T-helper 1 cell treated with Interleukin-12 subunit alpha and Interleukin-12 subunit beta and Interleukin-4 antibody, amounts not matched to agents 30 μg/mL and 1 μg/mL, for 36 hours (primary cell): ENCODE measurements around the gene SAC3D1.
"Not testable (repeated sequence)": the region's sequence is repeated elsewhere in the genome, so short reads cannot be mapped to it uniquely, and the experiment has no call there.

Experiments used
- H3K27ac Mint-ChIP-seq: one replicate; pipeline ENCODE4 v1.8.0; 2021; ENCODE audit warnings: mild to moderate bottlenecking, mixed read lengths
- H3K27me3 Mint-ChIP-seq: one replicate; pipeline ENCODE4 v1.8.0; 2021; ENCODE audit warnings: low read depth, mixed read lengths
- H3K36me3 Mint-ChIP-seq: one replicate; pipeline ENCODE4 v1.8.0; 2021; ENCODE audit warnings: low read depth, mixed read lengths
- H3K4me1 Mint-ChIP-seq: one replicate; pipeline ENCODE4 v1.8.0; 2021; ENCODE audit warnings: low read depth, mixed read lengths
- H3K4me3 Mint-ChIP-seq: one replicate; pipeline ENCODE4 v1.8.0; 2021; ENCODE audit warnings: mild to moderate bottlenecking, moderate library complexity, mixed read lengths
- H3K9me3 Mint-ChIP-seq: one replicate; pipeline ENCODE4 v1.8.0; 2021; ENCODE audit warnings: mixed read lengths

The SAC3D1 gene

DNA sequence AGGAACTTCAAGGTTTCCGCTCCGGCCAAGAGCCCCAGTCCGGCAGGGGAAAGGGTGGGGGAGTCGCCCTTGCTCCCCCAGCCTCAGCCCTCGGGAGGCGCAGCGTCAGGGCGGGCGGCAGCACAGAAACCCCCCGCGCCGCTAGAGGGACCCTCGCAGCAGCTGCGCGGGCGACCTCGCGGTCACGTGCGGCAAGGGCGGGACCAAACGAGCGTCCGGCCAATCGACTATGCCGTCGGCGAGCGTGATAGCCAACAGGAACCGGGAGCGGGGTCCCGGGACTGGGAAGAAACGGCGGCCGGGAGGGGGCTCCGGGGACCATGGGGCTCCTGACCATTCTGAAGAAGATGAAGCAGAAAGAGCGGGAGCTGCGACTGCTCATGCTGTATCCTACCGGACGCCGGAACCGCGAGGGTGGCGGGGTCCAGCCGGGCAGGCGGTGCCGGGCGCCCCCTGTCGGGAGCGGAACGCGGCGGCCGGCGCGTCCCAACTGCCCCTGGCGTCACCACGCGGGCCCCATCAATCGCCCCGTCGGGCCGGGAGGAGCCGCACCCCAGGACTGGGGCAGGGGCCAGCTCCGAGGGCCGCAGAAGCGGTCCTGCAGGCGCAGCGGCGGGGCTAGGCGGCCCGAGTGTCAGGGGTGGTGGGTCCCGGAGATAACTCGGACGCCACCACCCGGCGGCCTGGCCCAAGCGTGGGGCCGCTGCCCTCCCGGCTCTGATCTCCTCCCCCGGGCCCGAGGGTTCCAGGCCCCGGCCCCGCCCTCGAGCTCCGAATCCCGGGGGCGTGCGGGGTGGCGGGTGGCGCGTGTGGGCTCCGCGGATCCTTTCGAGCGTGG, 26.9 kb upstream of the SAC3D1 start, which contains the start of gene ARL2:
Gene ARL2 (plus strand): TSS at position 273 of the 838 bp plus-strand sequence. CDS start 48 bp downstream, at position 321.
- Mint-ChIP-seq H3K27ac (peak within 1 kb of the TSS; percentile 96), H3K36me3 (peaks cover 11% of the 10 kb centered on the region), H3K9me3 (no peaks in the 10 kb centered on the region), H3K27me3 (no peaks in the 10 kb centered on the region), H3K4me3 (peak within 1 kb of the TSS; percentile 89), H3K4me1 (peaks cover 22% of the 10 kb centered on the region)

DNA sequence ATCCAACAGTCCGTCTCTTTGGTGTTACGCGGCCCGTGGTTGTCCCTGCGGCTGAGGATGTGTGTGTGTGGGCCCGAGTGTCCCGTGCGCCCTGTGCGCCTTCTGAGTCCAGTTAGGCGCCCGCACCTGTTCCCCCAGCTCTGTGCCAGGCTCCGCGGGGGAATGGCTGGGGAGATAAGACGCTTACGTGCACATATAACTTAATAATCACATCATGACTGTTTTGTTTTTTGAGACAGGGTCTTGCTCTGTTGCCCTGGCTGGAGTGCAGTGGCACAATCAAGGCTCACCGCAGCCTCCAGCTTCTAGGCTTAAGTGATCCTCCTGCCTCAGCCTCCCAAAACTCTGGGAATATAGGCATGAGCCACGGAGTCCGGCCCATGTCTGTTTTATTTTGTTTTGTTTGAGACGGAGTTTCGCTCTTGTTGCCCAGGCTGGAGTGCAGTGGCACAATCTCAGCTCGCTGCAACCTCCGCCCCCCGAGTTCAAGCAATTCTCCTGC, 26.2 kb upstream of the SAC3D1 start:
- peaks cover 22% of the 10 kb centered on the region for H3K4me1 Mint-ChIP-seq
- peaks cover 12% of the 10 kb centered on the region for H3K36me3 Mint-ChIP-seq
- H3K9me3 Mint-ChIP-seq = no peaks in the 10 kb centered on the region
- H3K4me3 Mint-ChIP-seq = peak overlapping the region; percentile 89
- H3K27ac Mint-ChIP-seq = peak overlapping the region; percentile 90
- no peaks in the 10 kb centered on the region for H3K27me3 Mint-ChIP-seq

DNA sequence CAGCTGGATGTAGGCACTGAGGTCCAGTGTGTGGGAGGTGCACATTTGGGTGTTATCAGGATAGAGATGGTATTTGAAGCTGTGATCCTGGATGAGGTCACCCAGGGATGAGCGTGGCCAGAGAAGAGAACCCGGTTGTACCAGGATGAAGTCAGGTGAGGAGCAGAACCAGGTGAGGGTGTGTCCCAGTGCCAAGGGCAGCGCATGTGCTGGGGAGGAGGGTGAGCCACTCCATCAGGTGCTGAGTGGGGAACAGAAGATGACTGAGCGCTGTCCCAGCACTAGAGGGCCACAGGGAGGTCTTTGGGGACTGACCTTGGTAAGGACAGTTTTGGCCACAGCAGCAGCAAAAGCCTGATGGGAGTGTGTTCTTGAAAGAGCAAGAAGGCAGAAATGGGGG, 24.3 kb upstream of the SAC3D1 start:
- Mint-ChIP-seq H3K27me3 (no peaks in the 10 kb centered on the region), H3K36me3 (peaks cover 16% of the 10 kb centered on the region), H3K4me1 (peaks cover 22% of the 10 kb centered on the region), H3K27ac (no peak overlapping the region), H3K9me3 (no peaks in the 10 kb centered on the region), H3K4me3 (no peak overlapping the region)

DNA sequence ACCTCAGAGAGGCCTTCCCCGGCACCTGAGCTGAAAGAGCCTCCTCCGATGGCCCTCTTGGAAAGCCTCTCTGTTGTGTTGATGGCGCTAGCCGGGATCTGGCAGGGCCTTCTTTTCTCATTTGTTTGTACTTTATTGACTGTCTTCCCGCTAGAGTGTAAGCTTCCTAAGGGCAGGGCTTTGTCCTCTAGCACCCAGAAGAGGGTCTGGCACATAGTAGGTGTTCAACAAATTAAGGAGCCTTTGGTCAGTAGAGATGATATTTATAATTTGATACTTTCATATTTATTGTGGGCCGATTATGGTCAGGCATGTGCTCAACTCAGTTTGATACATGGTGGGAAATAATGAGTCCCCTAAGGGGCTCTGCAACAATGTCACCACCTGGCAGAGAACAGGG, 23.1 kb upstream of the SAC3D1 start:
- H3K27ac Mint-ChIP-seq = no peak overlapping the region
- no peak overlapping the region for H3K4me3 Mint-ChIP-seq

DNA sequence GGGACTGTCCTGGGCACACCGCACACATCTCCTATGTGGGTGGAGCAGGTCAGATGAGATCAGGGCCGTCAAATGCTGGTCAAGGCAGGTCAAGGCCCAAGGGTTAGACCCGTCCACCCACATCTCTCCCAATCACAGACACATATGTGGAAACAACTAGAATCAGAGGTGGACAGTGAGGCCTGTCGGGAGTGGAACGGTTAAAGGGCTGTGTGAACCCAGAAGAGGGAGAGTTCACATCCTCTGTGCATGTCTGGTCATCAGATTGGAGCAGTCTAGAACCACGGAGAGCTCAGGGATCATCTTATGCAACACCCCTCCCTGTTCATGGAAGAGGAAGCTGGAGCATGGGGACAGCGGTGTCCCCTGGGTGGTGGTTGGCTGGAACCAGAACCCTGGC, 21.2 kb upstream of the SAC3D1 start:
- Mint-ChIP-seq H3K36me3 (peaks cover 18% of the 10 kb centered on the region), H3K4me1 (peaks cover 14% of the 10 kb centered on the region), H3K9me3 (no peaks in the 10 kb centered on the region), H3K27me3 (no peaks in the 10 kb centered on the region), H3K4me3 (no peak overlapping the region), H3K27ac (no peak overlapping the region)

More for the DNA sequence above, 23.1 kb upstream of the SAC3D1 start:
- H3K9me3 Mint-ChIP-seq = no peaks in the 10 kb centered on the region
- no peaks in the 10 kb centered on the region for H3K27me3 Mint-ChIP-seq
- peaks cover 18% of the 10 kb centered on the region for H3K36me3 Mint-ChIP-seq
- H3K4me1 Mint-ChIP-seq = peaks cover 20% of the 10 kb centered on the region

DNA sequence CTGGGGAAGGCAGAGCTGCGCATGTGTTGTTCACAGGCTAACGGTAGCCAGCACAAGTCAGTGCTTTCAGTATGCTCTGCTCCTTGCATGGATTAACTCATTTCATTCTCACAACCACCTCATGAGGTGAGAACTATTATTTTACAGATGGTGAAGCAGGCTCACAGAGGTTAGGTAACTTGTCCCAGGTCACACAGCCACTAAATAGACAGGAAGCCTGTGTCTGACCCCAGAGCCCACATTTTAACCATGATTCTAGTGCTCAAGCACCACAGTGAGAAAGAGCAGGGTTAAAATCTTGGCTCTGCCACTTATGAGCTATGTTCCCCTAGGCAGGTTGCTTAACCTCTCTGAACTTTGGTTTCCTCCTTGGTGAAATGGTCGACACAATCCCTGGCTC, 20.0 kb upstream of the SAC3D1 start:
- Mint-ChIP-seq H3K4me3 (no peak overlapping the region), H3K36me3 (peaks cover 18% of the 10 kb centered on the region), H3K27ac (no peak overlapping the region), H3K9me3 (no peaks in the 10 kb centered on the region), H3K27me3 (no peaks in the 10 kb centered on the region), H3K4me1 (peaks cover 8% of the 10 kb centered on the region)

DNA sequence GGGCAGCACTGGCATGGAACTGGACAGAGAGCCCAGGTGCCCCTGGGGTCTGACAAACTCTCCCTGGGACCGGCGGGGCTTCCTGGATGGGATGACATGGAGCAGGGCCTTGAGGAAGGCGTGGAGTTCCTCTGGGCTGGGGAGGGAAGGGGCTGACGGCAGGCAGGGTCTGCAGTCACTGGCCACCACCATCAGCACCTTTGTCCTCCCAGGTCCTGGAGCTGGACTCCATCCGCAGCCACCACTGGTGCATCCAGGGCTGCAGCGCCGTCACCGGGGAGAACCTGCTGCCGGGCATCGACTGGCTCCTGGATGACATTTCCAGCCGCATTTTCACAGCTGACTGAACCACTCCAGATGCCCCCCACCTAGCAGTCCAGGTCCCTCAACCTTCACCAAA, 19.5 kb upstream of the SAC3D1 start:
- H3K4me3 Mint-ChIP-seq = no peak overlapping the region
- no peaks in the 10 kb centered on the region for H3K27me3 Mint-ChIP-seq
- H3K36me3 Mint-ChIP-seq = peaks cover 13% of the 10 kb centered on the region

DNA sequence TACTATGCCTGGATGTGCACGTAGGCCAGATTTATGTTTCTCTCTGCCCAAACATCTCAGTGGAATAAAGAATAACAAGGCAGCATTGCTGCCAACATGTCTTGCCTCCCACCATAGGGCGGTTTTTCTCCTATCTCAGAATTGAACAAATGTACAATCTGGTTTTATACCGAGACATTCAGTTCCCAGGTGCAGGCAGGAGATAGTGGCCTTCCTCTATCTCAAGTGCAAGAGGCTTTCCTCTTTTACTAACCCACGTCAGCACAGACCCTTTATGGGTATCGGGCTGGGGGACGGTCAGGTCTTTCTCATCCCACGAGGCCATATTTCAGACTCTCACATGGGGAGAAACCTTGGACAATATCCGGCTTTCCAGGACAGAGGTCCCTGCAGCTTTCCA, 17.5 kb upstream of the SAC3D1 start:
- not testable (repeated sequence) for H3K27ac Mint-ChIP-seq

More for the DNA sequence above, 19.5 kb upstream of the SAC3D1 start:
- Mint-ChIP-seq H3K27ac (no peak overlapping the region), H3K9me3 (no peaks in the 10 kb centered on the region), H3K4me1 (peaks cover 5% of the 10 kb centered on the region)

DNA sequence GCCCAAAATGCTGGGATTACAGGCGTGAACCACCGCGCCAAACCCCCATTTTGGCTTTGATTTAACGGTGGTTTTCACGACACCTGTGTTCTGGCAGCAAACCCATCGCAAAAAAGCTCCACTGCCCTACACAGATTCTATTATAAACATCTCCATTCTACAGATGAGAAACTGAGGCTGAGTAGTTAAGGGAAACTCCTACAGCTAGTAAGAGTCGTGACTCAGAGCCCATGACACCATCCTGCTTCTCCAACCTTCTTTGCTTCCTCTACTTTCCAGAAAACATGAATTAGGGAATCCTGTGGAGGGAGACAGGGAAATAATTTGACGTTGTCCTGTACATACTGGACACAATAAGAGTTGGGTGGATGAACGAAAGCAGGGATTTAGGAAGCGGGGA, 14.2 kb upstream of the SAC3D1 start:
- no peaks in the 10 kb centered on the region for H3K27me3 Mint-ChIP-seq
- H3K36me3 Mint-ChIP-seq = peaks cover 4% of the 10 kb centered on the region
- peak overlapping the region; percentile 87 for H3K27ac Mint-ChIP-seq
- peaks cover 16% of the 10 kb centered on the region for H3K4me1 Mint-ChIP-seq
- H3K4me3 Mint-ChIP-seq = peak overlapping the region; percentile 87
- H3K9me3 Mint-ChIP-seq = no peaks in the 10 kb centered on the region

More for the DNA sequence above, 17.5 kb upstream of the SAC3D1 start:
- not testable (repeated sequence) for H3K36me3 Mint-ChIP-seq, H3K4me3 Mint-ChIP-seq, H3K9me3 Mint-ChIP-seq, H3K27me3 Mint-ChIP-seq
- H3K4me1 Mint-ChIP-seq = peaks cover 12% of the 10 kb centered on the region

DNA sequence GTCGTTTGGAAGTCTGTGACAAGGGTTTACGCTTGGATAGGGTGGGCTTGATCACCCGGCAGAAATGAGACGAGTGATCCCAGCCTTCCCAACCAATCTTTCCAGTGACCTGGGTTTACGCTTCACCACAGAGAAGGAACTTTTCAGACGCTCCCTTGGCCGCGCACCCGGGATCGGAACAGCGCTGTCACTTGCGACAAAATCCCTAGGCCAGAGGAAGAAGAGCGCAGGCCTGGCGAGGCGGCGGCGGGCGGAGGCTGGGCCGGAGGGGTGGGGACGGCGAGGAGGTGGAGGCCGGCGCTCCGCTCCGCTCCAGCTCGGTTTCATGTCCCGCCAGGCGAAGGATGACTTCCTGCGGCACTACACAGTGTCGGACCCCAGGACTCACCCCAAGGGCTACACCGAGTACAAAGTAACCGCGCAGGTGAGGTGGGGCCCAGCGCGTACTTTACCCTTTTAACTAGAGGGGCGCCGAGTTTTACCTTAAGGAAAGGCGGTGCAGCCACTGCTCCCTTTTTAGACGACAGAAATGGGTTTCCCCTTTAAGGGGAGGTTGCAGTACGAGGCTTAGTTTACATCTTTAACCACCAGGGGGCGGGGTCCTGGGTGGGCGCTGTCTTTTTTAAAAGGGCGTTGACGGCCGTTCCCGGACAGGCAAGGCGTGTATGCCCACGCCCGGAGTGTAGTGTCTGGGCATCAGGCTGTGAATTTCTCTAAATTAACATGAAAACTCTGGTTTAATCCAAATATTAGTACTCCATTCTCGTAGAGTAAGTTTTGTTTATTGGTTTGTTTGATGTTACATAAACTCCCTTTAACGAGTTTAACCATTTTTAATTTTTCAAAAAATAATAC, 13.6 kb upstream of the SAC3D1 start, which contains the start of gene SNX15:
Gene SNX15 (plus strand): TSS at position 227 of the 855 bp plus-strand sequence. CDS start 99 bp downstream, at position 326.
- Mint-ChIP-seq H3K9me3 (no peaks in the 10 kb centered on the region), H3K4me1 (peaks cover 16% of the 10 kb centered on the region), H3K27ac (peak within 1 kb of the TSS; percentile 87), H3K27me3 (no peaks in the 10 kb centered on the region), H3K36me3 (peaks cover 3% of the 10 kb centered on the region), H3K4me3 (peak within 1 kb of the TSS; percentile 87)

DNA sequence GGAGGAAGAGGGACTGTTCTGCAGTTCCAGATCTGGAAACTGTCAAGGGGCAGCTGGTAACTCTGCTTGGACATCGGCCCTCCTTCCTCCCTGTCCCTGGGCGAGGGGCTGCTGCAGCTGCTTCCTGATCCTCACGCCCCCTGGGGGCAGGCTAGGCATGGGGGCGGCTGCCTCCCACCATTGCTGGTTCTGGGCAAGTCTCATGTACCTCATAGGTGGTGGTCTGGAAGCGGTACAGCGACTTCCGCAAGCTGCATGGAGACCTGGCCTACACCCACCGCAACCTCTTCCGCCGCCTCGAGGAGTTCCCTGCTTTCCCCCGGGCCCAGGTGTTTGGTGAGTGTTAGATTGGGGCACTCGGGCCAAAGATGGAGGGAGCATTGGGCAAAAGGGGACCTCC, 8.8 kb upstream of the SAC3D1 start:
- H3K4me1 Mint-ChIP-seq = peaks cover 11% of the 10 kb centered on the region
- H3K27me3 Mint-ChIP-seq = no peaks in the 10 kb centered on the region
- H3K4me3 Mint-ChIP-seq = no peak overlapping the region
- H3K9me3 Mint-ChIP-seq = no peaks in the 10 kb centered on the region
- peaks cover 3% of the 10 kb centered on the region for H3K36me3 Mint-ChIP-seq
- no peak overlapping the region for H3K27ac Mint-ChIP-seq

DNA sequence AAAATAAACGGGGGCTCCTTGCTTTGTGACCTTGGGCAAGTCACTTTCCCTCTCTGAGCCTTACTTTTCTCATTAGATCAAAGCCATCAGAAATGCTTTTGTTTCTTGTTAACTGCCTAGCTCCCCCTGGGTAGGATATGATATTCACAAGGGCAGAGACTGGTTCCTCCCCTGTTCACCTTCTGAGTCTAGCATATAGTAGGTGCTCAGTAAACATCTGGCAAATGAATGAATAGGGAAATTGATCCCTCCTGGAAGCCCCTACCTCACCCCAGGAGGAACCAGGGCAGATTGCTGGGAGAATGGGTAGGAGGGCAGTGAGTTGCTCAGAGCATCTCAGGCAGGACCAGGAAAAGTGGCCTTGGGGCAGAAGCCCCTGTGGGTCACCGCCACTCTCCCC, 6.6 kb upstream of the SAC3D1 start:
- Mint-ChIP-seq H3K36me3 (peaks cover 8% of the 10 kb centered on the region), H3K4me3 (no peak overlapping the region), H3K27me3 (no peaks in the 10 kb centered on the region), H3K27ac (no peak overlapping the region), H3K9me3 (no peaks in the 10 kb centered on the region), H3K4me1 (no peaks in the 10 kb centered on the region)

DNA sequence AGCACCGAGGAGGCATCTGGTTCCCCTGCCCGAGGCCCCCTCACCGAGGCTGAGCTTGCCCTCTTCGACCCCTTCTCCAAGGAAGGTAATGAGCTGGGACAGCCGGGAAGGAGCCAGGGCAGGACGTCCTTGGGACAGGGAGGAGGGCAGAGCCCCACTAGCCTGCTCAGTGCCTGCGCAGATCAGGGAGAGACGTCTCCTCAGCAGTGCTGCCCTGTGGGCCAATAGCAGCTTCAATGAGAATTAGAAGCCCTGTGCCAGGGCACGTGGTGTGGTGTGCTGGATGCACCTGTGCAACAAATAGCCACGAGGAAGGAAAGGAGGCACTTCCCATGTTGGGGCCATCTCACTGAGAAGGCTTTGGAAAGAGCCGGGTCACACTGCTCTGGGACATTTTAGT, 5.4 kb upstream of the SAC3D1 start:
- Mint-ChIP-seq H3K4me1 (peaks cover 1% of the 10 kb centered on the region), H3K36me3 (peaks cover 11% of the 10 kb centered on the region), H3K27ac (no peak overlapping the region), H3K4me3 (no peak overlapping the region), H3K9me3 (no peaks in the 10 kb centered on the region), H3K27me3 (no peaks in the 10 kb centered on the region)

DNA sequence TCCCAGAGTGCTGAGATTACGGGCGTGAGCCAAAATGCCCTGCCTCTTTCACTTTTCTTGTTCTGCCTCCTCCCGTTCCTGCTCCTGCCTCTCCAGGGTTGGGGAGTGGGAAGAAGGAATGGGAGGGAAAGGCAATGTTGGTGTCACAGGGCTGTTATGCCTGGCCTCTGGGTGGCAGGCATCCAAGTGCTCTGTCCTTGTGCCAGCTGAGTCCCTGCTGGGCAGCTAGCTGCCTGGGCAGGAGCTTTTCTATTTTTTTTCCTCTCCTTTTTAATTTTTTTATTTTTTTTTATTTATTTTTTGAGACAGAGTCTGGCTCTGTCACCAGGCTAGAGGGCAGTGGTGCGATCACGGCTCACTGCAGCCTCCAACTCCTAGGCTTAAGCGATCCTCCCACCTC, 4.1 kb upstream of the SAC3D1 start:
- no peak overlapping the region for H3K27ac Mint-ChIP-seq

More for the DNA sequence above, 4.1 kb upstream of the SAC3D1 start:
- Mint-ChIP-seq H3K4me1 (peaks cover 4% of the 10 kb centered on the region), H3K27me3 (no peaks in the 10 kb centered on the region), H3K9me3 (no peaks in the 10 kb centered on the region), H3K4me3 (no peak overlapping the region), H3K36me3 (peaks cover 11% of the 10 kb centered on the region)
